HG02943 (cell line): ENCODE results near the gene VAMP5.
"Not testable (repeated sequence)": the region's sequence is repeated elsewhere in the genome, so short reads cannot be mapped to it uniquely, and the experiment has no call there.

Experiments
- ATAC-seq: cut with Tn5 transposase; IDR thresholded peaks from one replicate; pipeline ENCODE4 v1.9.1; 2021; ENCODE audit warnings: mild to moderate bottlenecking, low read depth, moderate library complexity; ENCODE audit not compliant: unreplicated experiment

VAMP5 gene

GRCh38 chr2:85584354-85584856 is at the start of gene VAMP5:
Gene VAMP5, plus strand, starts transcription at chr2:85584431. Its CDS starts 60 bp downstream, at chr2:85584491.
- no peak for ATAC-seq

GRCh38 chr2:85534881-85535280 is 49.4 kb upstream of the VAMP5 start:
- no peak for ATAC-seq

GRCh38 chr2:85536479-85536878 is 47.8 kb upstream of the VAMP5 start:
- ATAC-seq = no peak

GRCh38 chr2:85537600-85538506 is 46.4 kb upstream of the VAMP5 start:
- ATAC-seq = no peak

GRCh38 chr2:85538507-85539360 is 45.5 kb upstream of the VAMP5 start, which contains the start of gene MAT2A:
Gene MAT2A, plus strand, starts transcription at chr2:85539168. Its CDS starts 120 bp downstream, at chr2:85539288.
- peak; percentile 64 for ATAC-seq

GRCh38 chr2:85539361-85540132 is 44.7 kb upstream of the VAMP5 start:
- peak; percentile 28 for ATAC-seq

GRCh38 chr2:85540133-85540648 is 44.0 kb upstream of the VAMP5 start:
- no peak for ATAC-seq

GRCh38 chr2:85541262-85541661 is 43.0 kb upstream of the VAMP5 start:
- no peak for ATAC-seq

- no peak for ATAC-seq
Observed at GRCh38 chr2:85541753-85542457, 42.3 kb upstream of the VAMP5 start.

GRCh38 chr2:85542777-85543176 is 41.5 kb upstream of the VAMP5 start:
- no peak for ATAC-seq

- ATAC-seq = not testable (repeated sequence)
Observed at GRCh38 chr2:85544254-85544691, 40.0 kb upstream of the VAMP5 start.

- not testable (repeated sequence) for ATAC-seq
Observed at GRCh38 chr2:85544915-85545779, 39.1 kb upstream of the VAMP5 start.

GRCh38 chr2:85545780-85546240 is 38.4 kb upstream of the VAMP5 start:
- no peak for ATAC-seq

- ATAC-seq = no peak
Observed at GRCh38 chr2:85547089-85547858, 37.0 kb upstream of the VAMP5 start.

GRCh38 chr2:85547859-85548607 is 36.2 kb upstream of the VAMP5 start:
- no peak for ATAC-seq

GRCh38 chr2:85548608-85548900 is 35.7 kb upstream of the VAMP5 start:
- no peak for ATAC-seq

- no peak for ATAC-seq
Observed at GRCh38 chr2:85549095-85549494, 35.1 kb upstream of the VAMP5 start.
